Eye (tissue), 1 donor: ENCODE data around the gene ZNF497.
"Not testable (repeated sequence)": the region's sequence is repeated elsewhere in the genome, so short reads cannot be mapped to it uniquely, and the experiment has no call there.

ENCODE experiments used
- DNase-seq: peaks from one replicate; pipeline ENCODE4 v3.0.0-alpha.2; 2015

Gene ZNF497

DNA sequence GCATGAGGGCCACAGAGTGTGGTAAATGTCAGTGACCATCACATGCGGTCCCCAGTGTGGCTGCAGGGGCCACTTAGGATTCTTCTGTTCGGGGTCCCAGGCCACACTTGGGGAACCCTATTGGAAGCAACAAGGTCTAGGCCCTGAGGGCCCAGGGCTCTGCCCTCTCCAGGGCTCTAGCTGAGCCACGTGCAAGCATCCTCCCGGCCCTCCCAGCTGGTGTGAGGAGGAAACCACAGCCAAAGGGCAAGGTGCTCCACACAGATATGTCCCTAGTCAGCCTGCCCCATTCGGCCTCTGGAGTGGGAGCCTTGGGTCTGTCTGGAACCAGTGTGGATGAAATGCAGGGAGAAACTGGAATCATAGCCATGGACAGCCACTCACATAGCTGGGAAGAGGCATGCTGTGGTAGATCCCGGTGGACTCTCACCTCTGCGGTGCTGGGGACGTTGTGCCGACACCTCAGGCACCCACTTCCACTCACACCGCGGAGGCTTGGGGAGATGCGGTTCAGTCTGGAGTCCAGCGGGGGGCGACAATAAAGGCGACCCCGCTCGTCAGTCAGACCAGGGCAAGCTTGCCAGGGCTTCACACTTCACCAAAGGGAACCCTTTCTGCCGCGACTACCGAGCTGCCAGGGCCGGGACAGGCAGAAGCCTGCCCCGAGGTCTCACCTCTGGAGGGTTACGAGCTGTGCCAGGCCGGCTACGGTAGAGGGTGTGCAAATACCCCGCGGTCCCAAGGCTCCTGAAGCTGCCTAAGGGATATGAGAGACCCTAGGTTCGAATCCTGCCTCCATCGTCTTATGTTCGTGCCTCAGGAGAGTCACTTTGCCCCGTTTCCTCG, 4.3 kb upstream of the ZNF497 start:
- DNase-seq, result no peak

DNA sequence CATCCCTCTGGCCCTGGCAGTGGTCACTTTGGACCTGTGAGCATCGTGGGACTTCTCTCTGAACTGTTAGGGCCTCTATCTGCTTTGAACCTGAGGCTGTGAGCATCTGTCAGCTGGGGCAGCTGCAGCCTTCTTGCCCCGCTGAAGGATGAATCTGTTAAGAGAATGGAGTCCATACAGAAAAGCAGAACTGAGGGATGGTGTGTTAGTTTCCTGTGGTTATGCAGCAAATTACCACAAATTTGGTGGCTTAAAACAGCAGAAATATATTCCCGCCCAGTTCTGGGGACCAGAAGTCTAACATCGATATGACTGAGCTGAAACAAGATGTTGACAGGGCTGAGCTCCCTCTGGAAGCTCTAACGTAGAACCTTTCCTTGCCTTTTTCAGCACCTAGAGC, 1.6 kb upstream of the ZNF497 start:
- DNase-seq, result no peak

DNA sequence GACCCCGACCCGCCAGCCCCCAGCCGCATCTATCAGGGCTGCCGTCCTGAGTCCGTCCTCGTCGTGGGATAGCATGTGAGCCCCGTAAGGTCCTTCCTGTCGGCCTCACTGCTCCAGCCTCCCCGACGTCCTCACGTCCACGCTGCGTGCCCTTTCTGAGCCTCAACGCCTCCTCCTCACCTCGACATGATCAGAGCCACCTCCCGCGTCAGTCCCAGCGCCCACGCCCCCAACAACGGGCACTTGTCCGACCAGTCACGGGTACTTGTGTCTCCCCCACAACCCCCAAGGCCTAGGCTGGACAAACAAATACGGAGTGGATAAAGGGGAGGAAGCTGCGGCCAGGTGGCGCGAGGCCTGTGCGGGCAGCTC, 665 bp downstream of the ZNF497 start:
- no peak for DNase-seq

DNA sequence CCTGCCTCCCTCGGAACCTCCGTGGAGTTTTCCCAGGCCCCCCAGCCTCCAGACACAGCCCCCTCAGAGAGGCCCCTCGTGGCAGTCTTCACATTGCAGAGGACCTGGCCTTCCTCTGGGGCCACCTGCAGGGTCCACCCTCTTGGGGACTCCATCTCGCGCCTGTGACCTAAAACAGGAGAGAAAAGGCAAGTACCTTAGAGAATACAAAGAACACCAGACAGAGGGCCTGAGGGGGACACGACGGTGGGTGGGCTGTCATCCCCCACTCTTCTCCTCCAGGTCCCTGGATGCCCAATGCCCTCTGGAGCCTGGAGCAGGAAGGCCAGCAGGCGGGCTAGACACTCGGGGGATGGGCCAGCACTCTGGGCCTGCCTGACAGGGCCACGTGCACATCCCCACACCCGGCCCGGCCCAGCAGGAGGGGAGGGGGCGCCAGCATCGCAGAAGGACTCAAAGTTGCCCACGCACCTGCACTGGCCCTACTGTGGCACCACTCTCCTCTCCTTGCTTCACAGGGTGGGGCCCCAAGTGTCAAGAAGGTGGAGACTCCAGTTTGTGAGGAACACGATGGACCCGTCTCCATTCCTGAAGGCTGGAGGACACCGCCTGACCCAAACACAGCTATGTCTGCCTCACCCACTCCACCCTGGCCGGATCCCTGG, 4.9 kb downstream of the ZNF497 start:
- no peak for DNase-seq

DNA sequence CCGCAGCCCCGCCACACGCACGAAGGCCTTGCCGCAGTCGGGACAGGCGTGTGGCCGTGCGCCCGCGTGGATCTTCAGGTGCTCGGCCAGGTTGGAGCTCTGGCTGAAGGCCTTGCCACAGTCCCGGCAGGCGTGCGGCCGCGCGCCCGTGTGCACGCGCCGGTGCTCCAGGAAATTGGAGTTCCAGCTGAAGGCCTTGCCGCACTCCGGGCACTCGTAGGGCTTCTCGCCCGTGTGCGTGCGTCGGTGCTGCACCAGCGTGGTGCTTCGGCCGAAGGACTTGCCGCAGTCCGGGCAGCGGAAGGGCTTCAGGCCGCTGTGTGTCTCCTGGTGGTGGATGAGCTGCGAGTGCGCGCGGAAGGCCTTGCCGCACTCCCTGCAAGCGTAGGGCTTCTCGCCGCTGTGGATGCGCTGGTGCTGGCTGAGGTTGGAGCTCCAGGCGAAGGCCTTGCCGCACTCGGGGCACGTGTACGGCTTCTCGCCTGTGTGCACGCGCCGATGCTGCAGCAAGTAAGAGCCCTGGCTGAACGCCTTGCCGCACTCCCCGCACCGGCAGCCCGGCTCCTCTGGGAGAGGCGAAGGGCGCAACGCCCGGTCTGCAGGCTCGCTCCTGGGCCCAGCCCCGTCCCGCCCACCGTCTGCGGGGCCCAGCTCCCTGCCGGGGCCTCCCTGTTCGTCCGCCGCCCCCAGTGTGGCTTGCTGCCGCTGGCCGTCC, 5.6 kb downstream of the ZNF497 start:
- DNase-seq, result peak; percentile 52

DNA sequence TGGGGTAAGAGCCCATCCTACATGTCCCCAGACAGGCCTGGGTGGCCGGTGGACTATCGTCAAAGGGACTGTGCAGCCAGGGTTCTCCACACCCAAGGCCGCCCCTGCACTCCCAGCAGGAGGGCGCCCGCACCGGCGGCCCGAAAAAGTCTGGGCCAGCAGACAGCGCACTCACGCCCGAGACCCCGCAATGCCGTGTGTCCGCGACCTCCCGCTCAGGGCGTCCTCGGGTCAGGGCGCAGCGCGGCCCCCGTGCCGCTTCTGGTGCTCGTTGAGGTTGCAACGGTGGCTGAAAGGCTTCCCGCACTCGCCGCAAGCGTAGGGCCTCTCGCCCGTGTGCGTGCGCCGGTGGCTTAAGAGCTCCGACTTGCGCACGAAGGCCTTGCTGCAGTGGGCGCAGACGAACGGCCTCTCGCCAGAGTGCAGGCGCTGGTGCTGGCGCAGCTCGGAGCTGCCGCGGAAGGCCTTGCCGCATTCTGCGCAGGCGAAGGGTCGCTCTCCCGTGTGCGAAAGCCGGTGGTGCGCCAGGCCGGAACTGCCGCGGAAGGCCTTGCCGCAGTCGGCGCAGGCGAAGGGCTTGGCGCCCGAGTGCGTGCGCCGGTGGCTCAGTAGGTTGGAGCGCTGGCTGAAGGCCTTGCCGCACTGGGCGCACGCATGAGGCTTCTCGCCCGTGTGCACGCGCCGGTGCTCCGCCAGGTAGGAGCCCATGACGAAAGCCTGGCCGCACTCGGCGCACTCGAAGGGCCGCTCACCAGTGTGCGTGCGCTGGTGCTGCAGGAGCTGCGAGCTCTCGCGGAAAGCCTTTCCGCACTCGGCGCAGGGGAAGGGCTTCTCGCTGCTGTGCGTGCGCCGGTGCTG, 6.4 kb downstream of the ZNF497 start:
- peak; percentile 64 for DNase-seq

DNA sequence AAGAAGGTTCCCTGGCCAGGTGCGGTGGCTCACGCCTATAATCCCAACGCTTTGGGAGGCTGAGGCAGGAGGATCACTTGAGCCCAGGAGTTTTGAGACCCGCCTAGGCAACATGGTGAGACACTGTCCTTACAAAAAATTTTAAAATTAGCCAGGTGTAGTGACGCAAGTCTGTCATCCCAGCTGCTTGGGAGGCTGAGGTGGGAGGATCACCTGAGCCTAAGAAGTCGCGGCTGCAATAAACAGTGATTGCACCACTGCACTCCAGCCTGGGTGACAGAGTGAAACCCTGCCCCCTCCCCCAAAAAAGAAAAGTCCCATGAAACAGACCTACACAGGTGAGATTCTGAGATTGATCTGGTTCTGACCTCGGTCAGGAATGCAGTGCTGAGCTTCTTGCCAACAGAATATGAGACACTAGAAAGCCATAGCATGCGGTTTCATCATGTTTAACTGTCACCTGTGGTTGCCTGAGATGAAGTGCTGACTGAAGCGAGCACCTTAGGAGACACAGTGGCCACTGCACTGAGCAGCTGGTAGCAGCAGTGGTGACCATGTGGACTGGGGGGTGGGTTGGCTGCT, 7.2 kb downstream of the ZNF497 start:
- no peak for DNase-seq

DNA sequence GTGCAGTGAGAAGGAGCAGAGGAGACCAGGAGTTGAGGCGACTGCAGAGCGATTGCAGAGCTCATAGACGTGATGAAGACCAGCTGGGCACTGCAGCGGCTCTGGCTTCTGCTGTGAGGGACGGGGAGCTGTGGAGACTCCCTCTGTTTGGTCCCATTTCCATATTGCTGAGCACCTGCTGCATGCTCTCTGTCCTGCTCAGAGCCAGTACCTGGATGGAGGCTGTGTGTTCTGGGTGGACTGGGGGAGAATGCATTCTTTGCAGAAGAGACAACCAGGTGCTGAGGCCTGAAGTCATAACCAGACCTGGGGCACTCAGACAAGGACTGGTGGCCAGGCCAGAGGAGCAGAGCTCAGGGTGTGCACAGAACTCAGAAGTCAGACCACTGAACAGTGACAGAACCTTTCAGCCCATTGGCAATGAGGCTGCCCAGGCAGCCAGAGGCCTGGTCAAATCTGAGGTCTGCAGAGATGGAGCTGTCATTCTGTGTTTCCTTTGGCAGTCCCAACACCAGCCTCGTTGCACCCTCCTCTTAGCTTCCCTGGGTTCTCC, 8.0 kb downstream of the ZNF497 start:
- no peak for DNase-seq

DNA sequence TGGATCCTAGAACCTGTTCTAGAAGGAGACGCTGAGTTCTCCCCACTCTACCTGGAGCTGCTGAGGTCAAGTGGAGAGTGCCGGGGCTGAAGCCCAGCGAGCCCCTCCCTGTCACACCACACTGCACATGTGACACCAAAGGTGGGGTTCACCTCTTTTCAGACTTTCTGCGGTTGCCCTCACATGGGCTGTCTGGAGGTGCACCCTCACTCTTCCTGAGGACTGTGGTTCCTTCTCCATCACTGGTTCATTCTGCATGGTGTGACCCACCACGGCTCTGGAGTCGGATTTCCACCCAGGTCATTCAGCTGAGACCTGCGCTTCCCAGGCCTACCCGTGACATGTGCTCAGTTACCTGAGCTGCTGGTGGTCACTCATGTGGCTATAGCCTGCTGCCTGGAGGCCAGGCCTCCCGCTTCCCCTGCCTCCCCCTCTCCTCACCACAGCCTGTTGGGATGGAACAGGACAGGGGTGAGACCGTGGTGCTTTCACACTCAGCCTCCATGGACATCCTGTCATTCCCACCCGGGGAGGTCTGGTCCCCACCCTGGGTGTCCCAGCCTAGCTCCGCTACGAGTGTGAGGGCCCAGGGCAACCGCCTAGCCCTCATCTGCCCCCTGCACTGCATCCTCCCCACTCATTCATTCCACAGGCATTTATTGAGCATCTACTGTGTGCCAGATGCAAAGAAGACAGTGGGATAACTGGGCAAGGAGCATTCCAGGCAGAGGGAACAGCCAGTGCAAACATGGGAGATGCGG, 8.7 kb downstream of the ZNF497 start:
- no peak for DNase-seq

DNA sequence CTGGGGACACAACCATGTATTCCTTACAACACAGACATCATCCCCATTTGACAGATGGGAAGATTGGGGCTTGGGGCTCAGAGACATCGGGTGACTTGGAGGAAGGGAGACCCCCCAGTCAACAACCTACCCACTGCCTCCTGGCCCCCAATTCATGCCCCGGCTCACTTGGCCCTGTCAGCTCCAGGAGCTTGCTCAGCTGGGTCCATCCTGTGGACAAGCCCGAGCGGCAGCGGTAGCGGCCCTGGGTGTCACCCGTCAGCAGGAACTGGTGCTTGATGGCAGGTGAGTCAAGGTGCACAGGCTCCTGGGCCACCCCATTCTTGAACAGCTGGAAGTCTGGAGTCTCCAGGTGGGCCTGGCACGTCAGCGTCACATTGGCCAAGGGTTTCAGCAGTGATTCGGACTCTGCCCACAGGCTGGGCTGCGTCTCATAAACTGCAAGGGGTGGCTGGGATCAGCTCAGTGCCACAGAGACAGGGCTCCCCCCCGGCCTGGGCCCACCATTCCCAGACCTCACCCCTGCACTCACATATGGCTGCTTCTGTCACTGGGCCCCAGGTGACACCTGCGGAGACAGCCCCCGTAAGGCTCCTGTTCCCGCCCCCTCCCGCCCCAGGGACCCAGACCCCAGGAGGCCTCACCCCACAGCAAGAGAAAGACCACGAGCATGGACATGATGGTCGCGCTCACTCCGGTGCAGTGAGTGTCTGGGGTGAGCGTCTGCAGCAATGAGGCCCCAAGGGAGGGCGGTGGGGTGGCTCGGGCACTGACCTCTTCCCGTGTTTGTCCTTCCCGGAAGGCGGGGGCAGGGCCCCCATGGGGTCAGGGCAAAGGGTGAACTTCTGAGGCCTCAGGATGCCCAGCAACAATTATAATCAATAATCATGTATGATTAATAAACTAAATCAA, 9.5 kb downstream of the ZNF497 start, which contains the start of gene A1BG:
Gene A1BG (minus strand): TSS at position 733 of the 912 bp plus-strand sequence. CDS start 55 bp downstream, at position 678.
- no peak for DNase-seq

DNA sequence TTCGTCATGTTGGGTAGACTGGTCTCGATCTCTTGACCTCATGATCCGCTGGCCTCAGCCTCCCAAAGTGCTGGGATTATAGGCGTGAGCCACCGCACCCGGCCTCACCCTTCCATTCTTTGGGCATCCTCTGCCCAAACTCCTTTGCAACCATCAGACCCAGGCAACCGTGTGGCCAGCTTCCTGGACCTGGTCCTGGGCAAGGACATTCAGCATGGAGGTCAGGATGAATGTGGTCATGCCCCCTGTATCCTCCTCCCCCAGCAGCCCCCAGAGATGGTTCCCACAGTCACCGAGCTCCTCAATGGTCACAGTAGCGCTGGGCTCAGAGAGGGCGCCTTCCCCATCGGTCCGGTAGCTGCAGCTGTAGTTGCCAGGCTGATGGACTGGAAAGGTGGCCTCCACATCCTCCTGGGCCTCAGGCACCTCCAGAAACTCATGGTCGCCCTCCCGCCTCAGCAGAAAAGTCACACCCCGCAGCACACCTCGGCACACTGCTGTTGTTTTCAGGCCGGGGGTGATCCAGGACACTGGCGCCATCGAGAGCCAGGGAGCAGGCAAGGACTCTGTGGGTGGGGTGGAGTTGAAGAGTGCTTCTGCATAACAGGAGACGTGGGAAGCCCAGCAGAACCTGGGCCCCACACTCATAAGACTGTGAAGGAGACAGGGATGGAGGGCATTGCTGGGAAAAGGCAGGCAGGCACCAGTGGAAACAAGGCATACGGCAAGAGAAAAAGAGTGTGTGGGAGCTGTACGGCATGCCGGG, 10.4 kb downstream of the ZNF497 start:
- DNase-seq, result no peak

DNA sequence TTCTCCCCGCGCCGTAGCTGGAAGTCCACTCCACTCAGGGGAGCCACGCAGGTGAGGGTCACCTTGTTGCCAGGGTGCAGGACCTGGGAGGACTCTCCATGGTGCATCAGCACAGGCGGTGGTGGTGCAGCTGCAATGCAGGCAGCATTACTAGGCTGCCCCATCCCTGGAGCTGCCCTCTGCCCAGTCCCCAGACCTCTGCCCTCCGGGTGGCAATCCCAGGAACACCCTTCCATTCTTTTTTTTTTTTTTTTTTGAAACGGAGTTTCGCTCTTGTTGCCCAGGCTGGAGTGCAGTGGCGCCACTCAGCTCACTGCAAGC, 11.0 kb downstream of the ZNF497 start:
- no peak for DNase-seq

DNA sequence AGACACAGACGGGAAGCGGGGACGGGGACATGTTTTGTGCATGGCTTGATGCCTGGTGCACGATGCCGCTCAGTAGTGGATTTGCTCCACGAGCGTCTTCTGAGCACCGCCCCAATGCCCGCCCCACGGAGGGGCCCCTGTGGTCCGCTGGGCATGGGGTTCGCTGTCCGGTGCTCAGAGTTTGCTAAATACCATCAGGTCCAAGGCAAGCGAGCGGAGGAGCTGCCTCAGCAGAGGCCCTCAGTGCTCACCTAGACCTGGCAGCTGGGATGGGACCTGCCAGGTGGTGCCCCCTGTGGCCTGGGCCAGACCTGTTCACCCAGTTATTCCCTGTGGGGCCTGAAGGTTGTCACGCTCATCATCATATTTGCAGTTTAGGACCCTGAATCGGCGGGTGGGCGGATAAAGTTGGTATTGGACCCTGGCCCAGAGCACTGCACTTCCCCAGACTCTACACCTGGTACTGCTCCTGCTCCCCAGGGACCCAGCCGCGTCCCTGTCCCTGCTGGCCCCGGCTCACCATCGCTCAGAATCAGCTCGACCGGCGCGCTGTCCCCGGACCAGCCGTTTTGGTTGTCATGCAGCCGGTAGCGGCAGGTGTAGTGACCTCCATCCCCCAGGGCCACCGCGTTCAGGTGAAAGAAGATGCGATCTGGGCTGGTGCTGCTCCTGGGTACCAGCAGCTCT, 11.5 kb downstream of the ZNF497 start:
- DNase-seq, result no peak

DNA sequence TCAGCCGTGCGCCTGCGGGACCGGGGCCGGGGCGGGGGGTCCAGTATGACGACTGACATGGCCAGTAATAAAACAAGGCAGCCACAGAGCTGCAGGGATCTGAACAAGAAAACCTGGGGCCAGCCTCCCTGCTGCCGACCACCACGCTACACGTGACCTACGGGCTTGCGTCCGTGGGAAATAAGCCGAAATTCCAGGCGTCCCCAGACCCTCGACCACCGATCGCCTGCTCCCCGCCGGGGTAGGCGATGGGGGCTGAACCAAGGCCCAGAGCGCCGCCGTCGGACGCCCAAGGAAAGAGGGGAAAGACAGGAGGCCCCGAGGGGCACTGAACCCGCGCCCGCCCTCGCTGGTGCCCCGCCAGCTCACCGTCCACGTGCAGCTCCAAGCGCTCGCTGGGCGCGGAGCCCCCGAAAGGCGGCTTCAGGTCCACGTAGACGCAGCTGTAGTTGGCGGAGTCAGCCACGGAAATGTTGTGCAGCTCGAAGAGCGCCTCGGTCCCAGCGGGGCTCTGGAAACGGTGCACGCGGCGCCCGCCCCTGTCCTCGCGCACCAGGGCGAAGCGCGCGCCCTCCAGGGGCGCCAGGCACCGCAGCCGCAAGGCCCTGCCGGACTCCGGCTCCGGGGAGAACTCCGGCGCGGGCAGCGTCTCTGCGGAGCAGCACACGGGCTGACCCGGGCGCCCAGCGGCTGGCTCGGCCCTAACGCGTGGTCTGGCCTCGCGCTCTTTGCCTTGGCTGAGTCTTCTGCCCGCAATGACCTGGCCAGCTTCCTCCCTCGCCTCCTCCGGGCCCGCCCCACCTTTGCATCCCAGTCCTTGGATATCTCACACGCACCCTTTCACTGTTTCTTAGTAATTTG, 12.3 kb downstream of the ZNF497 start:
- peak; percentile 61 for DNase-seq

DNA sequence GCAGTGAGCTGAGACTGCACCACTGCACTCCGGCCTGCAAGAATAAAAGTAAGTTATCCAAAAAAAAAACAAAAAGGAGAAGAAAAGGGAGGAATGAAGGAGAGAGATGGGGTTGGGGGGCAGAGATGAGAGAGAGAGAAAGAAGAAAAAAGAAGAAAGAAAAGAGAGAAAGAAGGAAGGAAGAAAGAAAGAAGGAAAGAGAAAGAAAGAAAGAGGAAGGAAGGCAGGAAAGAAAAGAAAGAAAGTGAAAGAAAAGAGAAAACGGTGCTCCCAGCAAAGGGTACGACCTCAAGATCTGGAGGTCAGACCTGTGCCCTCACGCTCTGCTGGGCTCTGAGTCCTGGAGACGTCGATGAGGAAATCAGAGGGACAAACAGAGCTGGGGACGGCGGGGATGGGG, 13.0 kb downstream of the ZNF497 start:
- no peak for DNase-seq

DNA sequence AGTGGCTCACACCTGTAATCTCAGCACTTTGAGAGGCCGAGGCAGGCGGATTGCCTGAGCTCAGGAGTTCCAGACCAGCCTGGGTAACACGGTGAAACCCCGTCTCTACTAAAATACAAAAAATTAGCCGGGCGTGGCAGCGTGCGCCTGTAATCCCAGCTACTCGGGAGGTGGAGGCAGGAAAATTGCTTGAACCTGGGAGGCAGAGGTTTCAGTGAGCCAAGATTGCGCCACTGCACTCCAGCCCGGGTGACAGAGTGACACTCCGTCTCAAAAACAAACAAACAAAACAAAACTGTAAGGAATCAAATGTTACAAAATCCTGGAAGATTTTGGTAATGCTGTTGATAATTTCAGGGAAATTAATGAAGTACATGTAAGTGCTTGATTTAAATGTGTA, 14.5 kb downstream of the ZNF497 start:
- DNase-seq, result not testable (repeated sequence)

DNA sequence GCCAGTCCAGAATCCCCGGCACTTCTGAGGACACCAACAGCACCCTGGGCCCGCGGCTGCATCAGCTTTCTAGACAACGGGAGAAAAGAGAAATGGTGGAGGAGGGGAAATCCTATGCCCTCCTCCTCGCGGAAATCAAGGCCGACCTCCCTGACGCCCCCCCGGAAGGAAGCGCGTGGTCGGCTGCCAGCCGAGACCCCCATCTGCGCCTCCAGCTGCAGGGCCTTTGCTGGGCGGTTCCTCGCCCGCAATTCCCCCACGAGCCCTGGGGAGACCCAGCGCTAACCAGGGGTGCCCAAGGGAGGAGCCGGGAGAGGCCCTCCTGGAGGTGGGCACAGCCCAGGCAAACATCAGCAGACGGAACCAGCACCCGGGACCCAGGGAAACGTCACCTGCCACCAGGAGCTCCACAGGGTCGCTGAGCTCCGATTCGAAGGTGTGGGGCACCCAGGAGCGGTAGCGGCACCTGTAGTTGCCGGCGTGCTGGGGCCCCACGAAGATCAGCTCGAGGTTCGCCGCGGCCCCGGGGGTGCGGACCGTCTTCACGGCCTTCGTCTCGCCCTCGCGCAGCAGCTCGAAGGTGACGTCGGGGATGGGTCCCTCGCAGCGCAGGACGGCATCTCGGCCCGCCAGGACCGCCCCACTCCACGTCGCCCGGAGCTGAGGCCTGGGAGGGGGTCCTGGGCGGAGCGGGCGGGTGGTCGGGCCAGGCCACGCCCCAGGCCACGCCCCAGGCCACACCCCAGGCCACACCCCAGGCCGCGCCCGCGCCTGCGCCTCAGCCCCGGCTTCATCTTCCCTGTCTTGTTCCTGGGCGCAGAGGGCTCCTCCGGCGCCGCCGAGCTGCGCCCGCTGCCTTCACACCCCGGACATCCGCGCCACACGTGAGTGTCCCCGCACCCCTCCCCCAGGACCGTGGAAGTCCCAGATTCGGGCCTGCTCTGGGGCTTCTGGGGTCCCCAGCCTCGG, 15.3 kb downstream of the ZNF497 start:
- DNase-seq, result peak; percentile 79
